SU-DHL-6 (cell line): Measurements from ENCODE around the gene TARBP1.
"Not testable (repeated sequence)": the region's sequence is repeated elsewhere in the genome, so short reads cannot be mapped to it uniquely, and the experiment has no call there.

Experiments used
- H2AFZ ChIP-seq: fragments of 200-600 bp; sonication (generic); 2 replicates; pipeline ENCODE4 v1.6.1; 2014; ENCODE audit warnings: low read depth, mild to moderate bottlenecking, moderate library complexity, mixed read lengths, antibody characterized with exemption, low read length; ENCODE audit not compliant: severe bottlenecking
- H3F3A ChIP-seq: fragments of 200-600 bp; shearing (Covaris generic); 2 replicates; pipeline ENCODE4 v1.6.0; 2016; ENCODE audit warnings: antibody characterized with exemption, mild to moderate bottlenecking; ENCODE audit not compliant: insufficient read depth
- H3K27ac ChIP-seq: fragments of 200-600 bp; sonication (generic); 2 replicates; pipeline ENCODE4 v1.5.1; 2016; ENCODE audit warnings: low read depth, mild to moderate bottlenecking, low read length, moderate library complexity, mixed read lengths
- H3K27me3 ChIP-seq: fragments of 200-600 bp; sonication (generic), shearing (Covaris generic); 2 replicates; pipeline ENCODE4 v1.6.0; 2014; ENCODE audit warnings: mild to moderate bottlenecking, low read length
- H3K36me3 ChIP-seq: fragments of 200-600 bp; sonication (generic); 2 replicates; pipeline ENCODE4 v1.6.1; 2014; ENCODE audit warnings: mild to moderate bottlenecking, low read length, mixed read lengths
- H3K4me2 ChIP-seq: fragments of 300-600, 200-600 bp; shearing (Covaris generic), sonication (generic); 2 replicates; pipeline ENCODE4 v1.6.0; 2014; ENCODE audit warnings: low read length, low read depth, mild to moderate bottlenecking; ENCODE audit not compliant: poor library complexity, severe bottlenecking
- H3K4me3 ChIP-seq: fragments of 200-600 bp; sonication (generic); 2 replicates; pipeline ENCODE4 v1.5.1; 2014; ENCODE audit warnings: antibody characterized with exemption, low read length, mild to moderate bottlenecking, mixed read lengths; ENCODE audit not compliant: insufficient read depth, poor library complexity, severe bottlenecking
- H3K79me2 ChIP-seq: fragments of 200-600 bp; sonication (generic); 2 replicates; pipeline ENCODE4 v1.6.1; 2014; ENCODE audit warnings: mild to moderate bottlenecking, low read length, moderate library complexity; ENCODE audit not compliant: insufficient read depth
- H3K9ac ChIP-seq: fragments of 200-600 bp; sonication (generic); 2 replicates; pipeline ENCODE4 v1.7.0; 2014; ENCODE audit warnings: mild to moderate bottlenecking, low read length
- H3K9me2 ChIP-seq: fragments of 200-600 bp; sonication (generic); replicated peaks from 2 replicates; pipeline ENCODE4 v1.6.1; 2014; ENCODE audit warnings: low read length; ENCODE audit not compliant: insufficient read depth
- H3K9me3 ChIP-seq: fragments of 200-600 bp; sonication (generic); 2 replicates; pipeline ENCODE4 v1.6.1; 2014; ENCODE audit warnings: low read length, mixed read lengths; ENCODE audit not compliant: insufficient read depth
- H4K20me1 ChIP-seq: fragments of 200-600 bp; sonication (generic); 2 replicates; pipeline ENCODE4 v1.6.1; 2014; ENCODE audit warnings: low read depth, mild to moderate bottlenecking, antibody characterized with exemption, low read length, moderate library complexity, mixed read lengths
- EZH2phosphoT487 ChIP-seq: fragments of 200-600 bp; sonication (generic), shearing (Covaris generic); conservative IDR thresholded peaks from 2 replicates; pipeline ENCODE4 v1.6.1; 2018; ENCODE audit warnings: mild to moderate bottlenecking, antibody characterized with exemption, low read length, moderate library complexity, mixed read lengths
- TF ChIP-seq, protein P1 (sequence below): fragments of 200-600 bp; sonication (generic); IDR thresholded peaks from one replicate; pipeline ENCODE4 v1.5.1; 2017; ENCODE audit warnings: antibody characterized with exemption, mild to moderate bottlenecking, low read length, moderate library complexity; ENCODE audit not compliant: insufficient read depth, poor library complexity, severe bottlenecking

The TARBP1 gene

DNA sequence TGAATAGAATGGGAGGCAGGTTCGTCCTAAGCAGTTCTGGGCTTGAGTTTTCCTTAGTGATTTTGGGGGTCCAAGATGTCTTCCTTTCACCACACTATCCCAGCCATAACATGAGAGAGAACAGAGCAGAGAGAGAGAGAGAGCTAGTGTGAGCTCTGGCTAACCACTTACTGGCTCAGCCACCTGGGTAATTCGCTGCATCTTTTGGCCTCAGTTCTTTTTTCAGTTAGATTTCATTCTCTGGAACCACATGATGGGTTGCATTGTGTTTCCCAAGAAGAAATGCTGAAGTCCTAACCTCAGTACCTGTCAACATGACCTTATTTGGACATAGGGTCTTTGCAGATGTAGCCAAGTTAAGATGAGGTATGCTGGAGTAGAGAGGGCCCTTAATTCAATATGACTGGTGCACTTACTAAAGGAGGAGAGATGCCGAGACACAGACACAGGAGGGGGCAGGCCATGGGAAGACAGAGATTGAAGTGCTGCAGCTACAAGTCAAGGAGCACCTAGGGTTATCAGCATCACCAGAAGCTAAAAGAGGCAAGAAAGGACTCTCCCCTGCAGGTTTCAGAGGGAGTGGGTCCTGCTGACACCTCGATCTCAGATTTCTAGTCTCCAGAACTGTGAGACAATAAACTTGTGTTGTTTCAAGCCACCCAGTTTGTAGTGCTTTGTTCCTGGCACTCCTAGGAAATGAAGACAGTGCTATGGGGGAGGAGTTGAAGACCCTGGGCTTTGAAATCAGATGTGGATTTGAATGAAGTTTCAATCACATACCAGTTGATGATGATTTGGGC lies 26.2 kb upstream of the TARBP1 start:
- Histone ChIP-seq H2AFZ (no peak overlapping the region), H3K9me3 (no peaks in the 10 kb centered on the region)

DNA sequence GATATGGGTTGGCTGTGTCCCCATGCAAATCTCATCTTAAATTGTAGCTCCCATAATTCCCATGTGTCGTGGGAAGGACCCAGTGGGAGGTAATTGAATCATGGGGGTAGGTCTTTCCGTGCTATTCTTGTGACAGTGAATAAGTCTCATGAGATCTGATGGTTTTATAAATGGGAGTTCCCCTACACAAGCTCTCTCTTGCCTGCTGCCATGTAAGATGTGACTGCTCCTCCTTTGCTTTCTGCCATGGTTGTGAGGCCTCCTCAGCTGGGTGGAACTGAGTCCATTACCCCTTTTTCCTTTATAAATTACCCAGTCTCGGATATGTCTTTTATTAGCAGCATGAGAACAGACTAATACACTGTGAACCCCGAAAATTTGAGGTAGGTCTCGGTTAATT lies 25.3 kb upstream of the TARBP1 start:
- H3K9ac ChIP-seq, H3K4me2 ChIP-seq, H3K79me2 ChIP-seq, H3F3A ChIP-seq, H3K36me3 ChIP-seq, H3K27ac ChIP-seq, H3K27me3 ChIP-seq, H3K9me2 ChIP-seq, H3K9me3 ChIP-seq, H3K4me3 ChIP-seq, H2AFZ ChIP-seq, H4K20me1 ChIP-seq: not testable (repeated sequence)

More for the DNA sequence above, 26.2 kb upstream of the TARBP1 start:
- H3K4me2 ChIP-seq, result no peak overlapping the region
- H3K27me3 ChIP-seq, result no peaks in the 10 kb centered on the region
- no peak overlapping the region for H3K27ac ChIP-seq
- H3K9ac ChIP-seq, result no peak overlapping the region
- H3K79me2 ChIP-seq, result no peaks in the 10 kb centered on the region
- H3K36me3 ChIP-seq, result no peaks in the 10 kb centered on the region
- no peak for TF ChIP-seq EZH2phosphoT487
- TF ChIP-seq, protein P1, sequence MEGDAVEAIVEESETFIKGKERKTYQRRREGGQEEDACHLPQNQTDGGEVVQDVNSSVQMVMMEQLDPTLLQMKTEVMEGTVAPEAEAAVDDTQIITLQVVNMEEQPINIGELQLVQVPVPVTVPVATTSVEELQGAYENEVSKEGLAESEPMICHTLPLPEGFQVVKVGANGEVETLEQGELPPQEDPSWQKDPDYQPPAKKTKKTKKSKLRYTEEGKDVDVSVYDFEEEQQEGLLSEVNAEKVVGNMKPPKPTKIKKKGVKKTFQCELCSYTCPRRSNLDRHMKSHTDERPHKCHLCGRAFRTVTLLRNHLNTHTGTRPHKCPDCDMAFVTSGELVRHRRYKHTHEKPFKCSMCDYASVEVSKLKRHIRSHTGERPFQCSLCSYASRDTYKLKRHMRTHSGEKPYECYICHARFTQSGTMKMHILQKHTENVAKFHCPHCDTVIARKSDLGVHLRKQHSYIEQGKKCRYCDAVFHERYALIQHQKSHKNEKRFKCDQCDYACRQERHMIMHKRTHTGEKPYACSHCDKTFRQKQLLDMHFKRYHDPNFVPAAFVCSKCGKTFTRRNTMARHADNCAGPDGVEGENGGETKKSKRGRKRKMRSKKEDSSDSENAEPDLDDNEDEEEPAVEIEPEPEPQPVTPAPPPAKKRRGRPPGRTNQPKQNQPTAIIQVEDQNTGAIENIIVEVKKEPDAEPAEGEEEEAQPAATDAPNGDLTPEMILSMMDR, result no peak
- no peak overlapping the region for H3K4me3 ChIP-seq
- no peaks in the 10 kb centered on the region for H3K9me2 ChIP-seq
- no peaks in the 10 kb centered on the region for H3F3A ChIP-seq
- no peaks in the 10 kb centered on the region for H4K20me1 ChIP-seq

DNA sequence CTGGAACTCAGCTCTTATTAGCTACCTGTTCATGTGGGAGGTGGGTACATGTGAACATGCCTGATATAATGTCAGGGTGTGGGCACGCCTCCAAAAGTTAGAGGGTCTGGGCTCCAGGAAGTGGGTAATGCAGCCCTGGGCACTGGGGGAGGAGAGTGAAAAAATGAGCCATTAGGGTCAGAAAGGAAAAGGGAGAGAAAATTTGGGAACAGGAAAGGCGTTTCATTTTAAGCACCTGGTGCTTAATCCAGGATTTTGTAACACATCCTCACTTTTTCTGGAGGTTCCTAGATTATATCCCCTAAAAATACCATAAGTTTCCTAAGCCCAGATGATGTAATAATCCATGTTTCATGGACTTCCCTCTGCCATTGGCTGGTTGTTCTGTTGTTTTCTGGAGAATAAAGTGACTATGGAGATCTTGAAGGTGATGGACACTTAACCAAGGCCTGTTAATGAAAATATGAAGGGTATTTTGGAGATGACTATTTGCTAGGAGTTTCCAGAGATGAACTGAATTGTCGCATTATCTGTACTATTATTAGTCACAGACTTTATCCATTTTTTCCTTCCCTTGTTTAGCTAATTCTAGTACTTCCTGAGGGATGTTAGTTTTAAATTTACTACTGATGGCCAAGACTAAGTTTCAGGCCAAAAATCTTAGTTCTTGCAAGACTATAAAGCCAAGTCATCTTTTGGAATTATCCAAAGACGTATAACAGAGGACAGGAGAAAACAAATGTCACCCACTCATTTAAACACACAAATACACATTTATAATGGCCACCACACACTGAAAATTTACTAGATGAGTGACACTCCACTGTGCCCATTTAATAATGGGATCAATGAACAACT lies 24.4 kb upstream of the TARBP1 start:
- TF ChIP-seq, protein P1, result no peak
- no peak for TF ChIP-seq EZH2phosphoT487
- Histone ChIP-seq H3K79me2 (no peaks in the 10 kb centered on the region), H3K9me3 (no peaks in the 10 kb centered on the region), H3K9me2 (no peaks in the 10 kb centered on the region), H2AFZ (no peak overlapping the region), H3K9ac (no peak overlapping the region), H3K27me3 (no peaks in the 10 kb centered on the region), H3K27ac (no peak overlapping the region), H3K4me3 (no peak overlapping the region), H4K20me1 (no peaks in the 10 kb centered on the region), H3F3A (no peaks in the 10 kb centered on the region), H3K4me2 (no peak overlapping the region), H3K36me3 (no peaks in the 10 kb centered on the region)

DNA sequence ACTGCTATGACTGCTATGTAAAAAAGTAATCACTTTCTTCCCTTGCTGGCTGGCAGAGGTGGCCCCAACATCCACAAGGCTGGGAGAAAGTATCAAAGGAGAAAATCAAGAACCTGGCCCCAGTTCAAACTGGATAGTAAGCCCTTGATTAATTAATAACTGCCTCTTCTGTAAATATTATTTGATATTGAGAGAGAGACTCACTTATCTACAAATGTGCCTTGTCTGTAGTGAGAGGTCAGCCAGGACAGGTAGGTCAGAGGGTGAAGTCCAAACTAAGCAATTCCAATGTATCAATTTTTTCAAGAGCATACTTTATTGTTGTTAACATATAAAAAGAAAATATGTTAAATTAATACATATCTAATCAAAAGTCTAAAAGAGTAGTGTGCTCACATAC lies 23.8 kb upstream of the TARBP1 start:
- no peaks in the 10 kb centered on the region for H3K27me3 ChIP-seq
- H3K9ac ChIP-seq, result no peak overlapping the region
- H3K27ac ChIP-seq, result no peak overlapping the region
- H3K9me3 ChIP-seq, result no peaks in the 10 kb centered on the region
- H4K20me1 ChIP-seq, result no peaks in the 10 kb centered on the region
- TF ChIP-seq, protein P1, result no peak
- TF ChIP-seq EZH2phosphoT487, result no peak
- H3K4me3 ChIP-seq, result no peak overlapping the region
- no peaks in the 10 kb centered on the region for H3K36me3 ChIP-seq
- no peaks in the 10 kb centered on the region for H3F3A ChIP-seq
- no peak overlapping the region for H2AFZ ChIP-seq
- H3K9me2 ChIP-seq, result no peaks in the 10 kb centered on the region
- no peaks in the 10 kb centered on the region for H3K79me2 ChIP-seq
- H3K4me2 ChIP-seq, result no peak overlapping the region
